Measurements from ENCODE around the gene TMUB1.

The TMUB1 gene

DNA sequence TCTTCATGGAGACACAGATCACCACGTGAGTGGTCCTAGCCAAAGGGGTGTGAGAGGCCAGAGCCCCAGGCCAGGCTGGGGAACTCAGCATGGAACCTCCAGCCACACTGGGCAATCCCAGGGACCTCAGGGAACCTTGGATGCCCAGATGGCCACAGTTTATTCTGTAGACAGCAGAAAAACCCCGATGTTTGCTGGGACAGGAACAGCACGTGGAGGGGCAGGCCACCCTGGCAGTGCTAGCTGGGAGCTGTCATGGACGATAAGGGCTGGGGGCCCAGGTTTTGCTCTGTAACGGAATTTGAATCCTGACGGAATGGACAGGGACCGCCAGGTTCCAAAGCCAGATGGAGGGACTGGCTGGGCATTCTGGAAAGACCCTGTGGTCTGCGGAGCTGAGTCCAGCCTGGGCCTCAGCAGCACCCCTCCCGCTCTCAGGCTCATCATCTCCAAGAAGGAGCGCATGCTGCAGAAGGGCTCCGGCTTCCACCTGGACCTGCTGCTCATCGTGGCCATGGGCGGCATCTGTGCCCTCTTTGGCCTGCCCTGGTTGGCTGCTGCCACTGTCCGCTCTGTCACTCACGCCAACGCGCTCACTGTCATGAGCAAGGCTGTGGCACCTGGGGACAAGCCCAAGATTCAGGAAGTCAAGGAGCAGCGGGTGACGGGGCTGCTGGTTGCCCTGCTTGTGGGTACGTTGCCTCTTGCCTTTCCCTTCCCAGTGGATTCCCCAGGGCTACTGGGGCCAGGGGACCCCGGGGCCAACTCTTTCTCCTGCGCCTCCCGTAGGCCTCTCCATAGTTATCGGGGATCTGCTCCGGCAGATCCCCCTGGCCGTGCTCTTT, 8.3 kb downstream of the TMUB1 start:
- no peak overlapping the region for H3K4me3 ChIP-seq (ENCODE audit: low read length)
- DNase-seq (ENCODE audit: low read depth) = no peak
- no peak for TF ChIP-seq CTCF (IDR thresholded peaks at IDR 0.05; ENCODE audit: insufficient read depth, low read depth, low read length, missing control alignments)

DNA sequence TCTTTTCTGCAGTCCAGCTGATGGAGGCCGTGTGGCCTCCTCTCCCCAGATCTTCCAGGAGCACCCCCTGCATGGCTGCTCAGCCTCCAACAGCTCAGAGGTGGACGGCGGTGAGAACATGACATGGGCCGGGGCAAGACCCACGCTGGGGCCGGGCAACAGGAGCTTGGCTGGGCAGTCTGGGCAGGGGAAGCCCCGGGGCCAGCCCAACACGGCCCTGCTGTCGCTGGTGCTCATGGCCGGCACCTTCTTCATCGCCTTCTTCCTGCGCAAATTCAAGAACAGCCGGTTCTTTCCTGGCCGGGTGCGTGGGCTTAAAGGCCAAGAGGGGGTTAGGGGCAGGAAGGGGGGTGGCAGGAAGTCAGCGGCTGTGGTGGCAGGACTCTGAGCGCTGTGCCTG, 9.3 kb downstream of the TMUB1 start:
- DNase-seq (ENCODE audit: low read depth) = no peak
- H3K4me3 ChIP-seq (ENCODE audit: low read length) = no peak overlapping the region
- TF ChIP-seq CTCF (IDR thresholded peaks at IDR 0.05; ENCODE audit: insufficient read depth, low read depth, low read length, missing control alignments) = no peak

DNA sequence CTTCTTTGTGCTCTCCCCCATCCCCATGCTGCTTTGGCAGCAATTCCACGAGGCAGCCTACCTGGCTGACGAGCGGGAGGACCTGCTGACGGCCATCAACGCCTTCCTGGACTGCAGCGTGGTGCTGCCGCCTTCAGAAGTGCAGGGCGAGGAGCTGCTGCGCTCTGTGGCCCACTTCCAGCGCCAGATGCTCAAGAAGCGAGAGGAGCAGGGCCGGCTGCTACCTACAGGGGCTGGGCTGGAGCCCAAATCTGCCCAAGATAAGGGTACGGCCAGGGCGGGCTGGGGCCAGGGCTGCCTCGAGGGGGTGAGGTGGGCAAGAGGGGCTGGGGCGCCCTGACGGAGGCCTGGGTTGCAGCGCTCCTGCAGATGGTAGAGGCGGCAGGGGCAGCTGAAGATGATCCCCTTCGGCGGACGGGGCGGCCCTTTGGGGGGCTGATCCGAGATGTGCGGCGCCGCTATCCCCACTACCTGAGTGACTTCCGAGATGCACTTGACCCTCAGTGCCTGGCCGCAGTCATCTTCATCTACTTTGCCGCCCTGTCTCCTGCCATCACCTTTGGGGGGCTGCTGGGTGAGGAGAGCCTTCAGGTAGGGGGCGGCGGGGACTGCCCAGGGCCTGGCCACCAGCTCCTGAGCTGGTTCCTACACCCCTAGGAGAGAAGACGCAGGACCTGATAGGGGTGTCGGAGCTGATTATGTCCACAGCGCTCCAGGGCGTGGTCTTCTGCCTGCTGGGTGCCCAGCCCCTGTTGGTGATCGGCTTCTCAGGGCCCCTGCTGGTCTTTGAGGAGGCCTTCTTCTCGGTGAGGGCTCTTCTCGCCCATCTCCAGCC, 12.0 kb downstream of the TMUB1 start:
- no peak for TF ChIP-seq CTCF (IDR thresholded peaks at IDR 0.05; ENCODE audit: insufficient read depth, low read depth, low read length, missing control alignments)
- H3K4me3 ChIP-seq (ENCODE audit: low read length) = no peak overlapping the region
- DNase-seq (ENCODE audit: low read depth) = no peak

GRCh38 chr7:151070574-151070960, 12.7 kb downstream of the TMUB1 start:
- no peak for TF ChIP-seq CTCF (IDR thresholded peaks at IDR 0.05; ENCODE audit: insufficient read depth, low read depth, low read length, missing control alignments)
- no peak for DNase-seq (ENCODE audit: low read depth)
- no peak overlapping the region for H3K4me3 ChIP-seq (ENCODE audit: low read length)

GRCh38 chr7:151069841-151070573, 13.3 kb downstream of the TMUB1 start:
- no peak overlapping the region for H3K4me3 ChIP-seq (ENCODE audit: low read length)
- DNase-seq (ENCODE audit: low read depth) = no peak
- no peak for TF ChIP-seq CTCF (IDR thresholded peaks at IDR 0.05; ENCODE audit: insufficient read depth, low read depth, low read length, missing control alignments)

DNA sequence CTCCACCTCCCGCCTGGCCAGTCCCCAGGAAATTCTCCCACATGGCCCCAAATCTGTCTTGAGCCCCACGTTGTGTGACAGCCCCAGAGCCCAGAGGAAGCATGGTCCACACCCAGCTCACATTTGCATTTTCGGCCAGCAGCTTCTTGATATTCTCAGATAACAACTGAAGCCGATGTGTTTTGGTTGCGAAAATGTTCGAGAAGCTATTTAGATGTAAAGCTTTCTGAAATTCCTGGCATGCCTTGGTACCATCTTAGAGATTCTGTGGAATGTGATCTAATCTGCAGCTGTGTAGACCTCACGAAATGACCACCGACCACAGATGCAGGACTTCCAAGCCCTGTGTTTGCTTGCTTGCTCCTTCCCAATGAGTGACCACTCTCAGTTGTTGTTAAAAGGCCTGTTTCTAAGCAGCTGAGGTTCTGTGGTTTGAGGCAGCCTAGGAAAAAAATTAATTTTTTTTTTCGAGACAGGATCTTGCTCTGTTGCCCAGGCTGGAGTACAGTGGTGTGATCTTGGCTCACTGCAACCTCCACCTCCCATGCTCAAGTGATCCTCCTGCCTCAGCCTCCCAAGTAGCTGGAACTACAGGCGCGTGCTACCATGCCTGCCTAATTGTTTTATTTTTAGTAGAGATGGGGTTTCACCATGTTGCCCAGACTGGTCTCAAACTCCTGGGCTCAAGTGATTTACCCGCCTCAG, 15.1 kb downstream of the TMUB1 start:
- TF ChIP-seq CTCF (IDR thresholded peaks at IDR 0.05; ENCODE audit: insufficient read depth, low read depth, low read length, missing control alignments) = no peak
- no peak for DNase-seq (ENCODE audit: low read depth)
- no peak overlapping the region for H3K4me3 ChIP-seq (ENCODE audit: low read length)

Measured in epithelial cell of esophagus (primary cell).